HG03565 (cell line): ENCODE data around the gene TCF12.

Experiments
- ATAC-seq: cut with Tn5 transposase; IDR thresholded peaks from one replicate; pipeline ENCODE4 v1.9.1; 2021; ENCODE audit warnings: mild to moderate bottlenecking, moderate library complexity; ENCODE audit not compliant: unreplicated experiment

The TCF12 gene

DNA sequence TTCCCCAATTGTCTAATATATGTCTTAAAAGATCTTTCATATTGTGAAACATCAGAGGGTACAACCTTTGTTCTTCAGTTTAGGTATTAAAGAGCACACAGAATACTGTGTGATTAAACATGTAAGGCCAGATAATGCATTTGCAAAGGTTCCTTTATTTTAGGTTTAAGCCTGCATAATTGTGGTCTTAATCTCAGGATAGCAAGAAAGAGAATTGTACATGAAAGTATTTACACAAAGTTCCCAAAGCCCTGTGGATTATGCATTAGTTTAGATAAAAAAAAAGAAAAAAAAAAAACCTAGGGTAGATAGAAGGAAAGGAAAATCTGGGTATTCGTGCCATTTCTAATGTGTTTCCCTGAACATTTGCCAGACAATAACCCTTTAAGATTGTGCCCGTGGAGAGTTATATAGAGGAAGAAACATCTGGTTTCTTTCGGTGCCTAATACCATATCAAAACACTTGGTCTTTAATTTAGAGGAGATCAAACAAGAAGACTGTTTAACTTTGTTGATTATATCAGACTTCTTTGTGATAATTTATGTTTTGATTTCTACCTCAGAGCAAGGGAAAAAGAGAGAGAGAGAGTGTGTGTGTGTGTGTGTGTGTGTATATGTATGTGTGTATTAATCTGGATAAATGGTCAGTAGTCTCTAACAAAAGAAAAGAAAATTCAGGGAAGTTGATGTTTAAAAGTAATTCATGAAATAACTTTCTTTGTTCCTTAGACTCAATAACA lies 318.3 kb downstream of the TCF12 start:
- ATAC-seq = no peak

DNA sequence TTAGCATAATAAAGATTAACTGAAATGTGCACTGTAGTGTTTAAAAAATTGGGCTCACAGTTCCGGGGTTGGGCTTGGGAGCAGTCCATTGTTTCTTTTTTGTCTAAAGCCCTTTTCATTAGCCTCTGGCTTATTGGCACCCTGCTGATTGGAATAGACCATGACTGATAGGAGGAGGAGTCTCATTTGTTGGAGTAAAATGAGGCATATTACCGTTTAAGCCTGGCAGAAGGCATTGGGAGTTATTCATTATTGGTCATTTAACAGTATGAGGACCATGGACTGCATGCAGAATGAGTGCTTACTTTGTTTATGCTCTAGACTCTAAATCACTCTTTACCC lies 318.8 kb downstream of the TCF12 start:
- ATAC-seq = no peak

DNA sequence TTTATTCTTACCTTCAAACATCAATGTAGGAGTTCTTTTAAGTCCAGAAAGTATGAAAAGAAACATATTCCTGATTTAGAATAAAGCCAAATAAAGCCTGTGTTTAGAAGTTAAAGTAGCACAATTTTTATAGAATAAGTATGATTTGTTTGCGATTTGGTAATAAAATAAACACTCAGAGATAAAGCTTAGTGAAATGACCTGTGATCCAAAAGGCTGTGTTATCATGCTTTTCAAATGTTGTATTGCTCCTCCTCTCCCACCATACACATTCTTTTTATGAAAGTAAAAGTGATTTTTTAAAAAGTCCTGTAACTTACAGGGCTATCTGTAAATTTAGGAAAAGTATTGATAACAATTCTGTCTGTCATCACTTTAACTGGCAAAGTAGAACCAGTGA lies 319.2 kb downstream of the TCF12 start:
- ATAC-seq = no peak

DNA sequence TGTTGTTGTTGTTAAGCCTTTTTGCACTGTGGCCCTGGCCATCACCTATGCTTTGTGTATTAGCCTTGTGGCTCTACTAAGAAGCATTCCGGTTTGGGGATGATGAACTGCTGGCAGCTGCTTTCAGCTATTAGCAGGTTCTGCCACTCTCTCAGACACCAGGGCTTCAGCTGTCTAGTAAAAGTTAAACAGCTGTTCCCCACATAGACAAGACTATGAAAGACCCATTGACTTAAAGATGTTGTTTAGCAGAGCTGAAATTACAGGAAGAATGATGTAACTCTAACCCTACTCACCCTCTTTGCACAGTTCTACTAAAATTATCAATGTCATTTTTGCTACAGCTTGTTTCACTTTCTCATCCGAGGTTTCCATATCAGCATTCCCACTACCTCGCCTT lies 326.7 kb downstream of the TCF12 start:
- no peak for ATAC-seq

DNA sequence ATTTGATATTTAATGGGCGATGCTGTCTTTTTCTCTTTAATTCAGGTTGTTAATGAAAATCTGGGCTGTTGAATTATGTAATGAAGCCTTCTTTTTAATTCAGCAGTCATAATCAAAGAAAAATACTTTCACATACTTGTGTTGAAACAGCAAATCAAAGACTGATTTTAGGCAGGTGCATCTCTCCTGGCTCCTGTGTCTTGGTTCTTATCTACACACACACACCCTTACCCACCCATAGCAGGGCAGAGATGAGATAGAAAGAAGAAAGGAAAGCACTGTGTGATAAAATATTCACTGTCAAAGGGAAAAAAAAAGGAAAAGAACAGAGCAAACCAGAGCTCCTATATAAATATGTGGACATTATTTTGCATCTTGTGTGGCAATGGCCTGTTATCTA lies 327.3 kb downstream of the TCF12 start:
- no peak for ATAC-seq

DNA sequence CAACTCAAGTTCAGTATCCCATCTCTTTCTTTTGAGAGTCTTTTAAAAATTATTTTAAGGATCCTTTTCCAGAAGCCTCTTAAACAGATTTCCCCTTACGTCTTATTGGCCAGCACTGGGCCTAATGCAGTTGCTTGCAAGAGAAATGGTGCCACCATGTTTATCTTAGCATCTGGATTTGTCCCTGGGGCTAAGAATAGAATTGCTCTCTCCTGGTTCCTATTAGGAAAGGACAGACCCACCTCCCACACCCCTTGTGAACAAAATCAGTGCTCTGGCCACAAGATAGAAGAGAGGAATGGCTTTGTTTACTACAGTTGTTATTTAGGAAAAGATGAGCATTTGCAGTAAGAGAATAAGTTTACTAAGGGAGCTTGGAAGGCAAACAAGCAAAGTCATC lies 329.6 kb downstream of the TCF12 start:
- ATAC-seq = no peak

DNA sequence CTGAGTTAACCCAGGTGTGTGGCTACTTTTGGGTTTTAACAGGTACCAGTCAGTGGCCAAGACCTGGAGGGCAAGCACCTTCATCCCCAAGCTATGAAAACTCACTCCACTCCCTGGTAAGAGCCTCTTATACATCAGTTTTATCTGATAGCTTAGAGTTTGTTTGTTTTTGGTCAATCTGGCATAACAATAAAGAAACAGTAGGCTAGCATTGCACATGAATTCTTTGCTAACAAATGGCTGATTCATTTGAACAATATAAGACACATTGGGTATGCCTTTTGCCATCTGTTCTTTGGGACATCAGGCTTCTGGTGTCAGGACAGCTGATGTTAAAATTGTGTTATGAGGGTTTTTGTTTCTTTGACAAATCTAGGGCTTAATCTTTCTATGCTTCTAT lies 332.9 kb downstream of the TCF12 start:
- no peak for ATAC-seq

DNA sequence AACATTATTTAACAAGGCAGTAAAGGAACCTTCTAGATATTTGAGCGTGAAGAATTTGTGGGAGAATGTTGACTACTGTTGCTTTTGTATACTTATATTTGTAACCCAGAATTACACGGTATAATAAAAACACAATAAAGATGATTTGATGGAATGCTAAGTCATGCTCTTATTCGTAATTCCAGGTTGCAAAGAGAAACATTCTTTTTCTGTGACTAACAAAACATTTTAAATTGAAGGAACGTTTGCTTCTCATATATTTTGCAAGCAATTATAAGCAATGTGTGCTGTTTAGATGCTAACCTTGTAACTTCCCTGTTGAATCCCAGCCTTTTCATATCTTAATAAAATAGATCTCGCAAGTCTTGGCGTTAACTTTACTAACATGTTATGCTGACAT lies 333.5 kb downstream of the TCF12 start:
- ATAC-seq = no peak

DNA sequence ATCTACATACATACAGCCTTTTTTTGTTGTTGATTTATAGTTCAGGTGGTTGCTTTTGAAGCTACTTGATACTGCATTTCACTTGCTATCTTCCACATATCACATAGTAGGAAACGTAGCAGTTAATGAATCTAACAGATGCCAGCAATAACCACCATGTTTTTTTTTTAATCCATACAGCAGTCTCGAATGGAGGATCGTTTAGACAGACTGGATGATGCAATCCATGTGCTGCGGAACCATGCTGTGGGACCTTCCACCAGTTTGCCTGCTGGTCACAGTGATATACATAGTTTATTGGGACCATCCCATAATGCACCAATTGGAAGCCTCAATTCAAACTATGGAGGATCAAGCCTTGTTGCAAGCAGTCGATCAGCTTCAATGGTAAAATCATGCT lies 334.6 kb downstream of the TCF12 start:
- ATAC-seq = no peak

DNA sequence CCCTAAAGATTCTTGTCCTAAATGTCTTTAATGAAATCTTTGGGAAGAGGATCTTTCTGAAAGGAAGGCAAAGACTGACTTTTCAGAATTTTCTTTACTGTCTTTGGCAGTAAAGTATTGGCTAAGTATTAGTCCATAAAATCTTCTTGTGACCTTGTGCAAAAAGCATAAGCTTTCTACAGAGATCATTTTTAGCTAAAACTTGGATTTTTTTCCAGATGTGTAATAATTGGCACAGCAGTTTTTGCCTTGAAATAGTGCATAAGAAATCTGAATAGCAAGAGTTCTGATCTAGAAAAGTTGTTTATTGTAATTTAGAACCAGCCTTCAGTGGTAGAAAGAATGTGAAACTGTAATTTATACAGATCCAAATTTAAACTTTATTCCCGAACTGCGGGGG lies 335.1 kb downstream of the TCF12 start:
- ATAC-seq = no peak

DNA sequence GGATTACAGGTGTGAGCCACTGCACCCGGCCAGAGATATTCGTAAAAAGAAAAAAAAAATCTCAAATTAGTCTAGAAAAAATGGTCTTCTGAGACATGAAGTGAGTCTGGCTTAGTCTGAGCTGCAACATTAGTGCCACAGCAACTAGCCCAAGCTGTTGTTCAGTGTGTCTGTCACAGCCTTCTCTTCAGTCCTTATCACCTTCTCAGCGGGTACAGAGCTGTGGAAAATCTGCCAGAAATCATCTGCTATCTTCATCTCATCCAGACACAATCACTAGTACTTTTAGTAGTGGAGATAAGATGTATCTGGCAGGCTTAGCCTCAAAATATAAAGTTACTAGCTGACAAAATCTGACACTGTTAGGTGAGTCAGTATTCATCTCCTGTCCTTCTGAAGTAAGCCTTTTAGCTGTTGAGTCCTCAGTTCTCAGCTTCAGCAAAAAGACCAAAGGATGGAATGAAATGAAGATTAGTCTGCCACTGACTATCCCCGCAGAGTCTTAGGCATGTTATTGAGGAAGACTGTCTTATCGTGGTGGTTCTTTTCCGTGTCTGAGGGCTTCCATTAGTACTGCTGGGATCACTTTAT lies 337.4 kb downstream of the TCF12 start:
- no peak for ATAC-seq

DNA sequence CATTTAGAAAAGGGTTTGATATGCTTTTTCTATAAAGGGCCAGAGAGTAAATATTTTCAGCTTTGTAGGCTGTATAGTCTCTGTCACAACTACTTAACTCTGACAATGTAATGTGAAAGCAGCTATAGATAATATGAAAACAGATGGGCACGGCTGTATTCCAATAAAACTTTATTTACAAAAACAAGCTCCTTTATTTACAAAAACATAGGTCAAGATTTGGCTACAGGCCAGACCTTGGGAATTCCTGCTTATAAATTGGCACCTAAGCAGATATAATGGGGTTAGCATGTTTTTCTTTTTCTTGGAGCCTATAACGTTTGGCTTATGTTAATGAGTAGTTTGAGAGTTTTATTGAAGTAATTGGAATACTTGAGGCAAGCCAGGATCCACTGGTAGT lies 338.5 kb downstream of the TCF12 start:
- no peak for ATAC-seq

DNA sequence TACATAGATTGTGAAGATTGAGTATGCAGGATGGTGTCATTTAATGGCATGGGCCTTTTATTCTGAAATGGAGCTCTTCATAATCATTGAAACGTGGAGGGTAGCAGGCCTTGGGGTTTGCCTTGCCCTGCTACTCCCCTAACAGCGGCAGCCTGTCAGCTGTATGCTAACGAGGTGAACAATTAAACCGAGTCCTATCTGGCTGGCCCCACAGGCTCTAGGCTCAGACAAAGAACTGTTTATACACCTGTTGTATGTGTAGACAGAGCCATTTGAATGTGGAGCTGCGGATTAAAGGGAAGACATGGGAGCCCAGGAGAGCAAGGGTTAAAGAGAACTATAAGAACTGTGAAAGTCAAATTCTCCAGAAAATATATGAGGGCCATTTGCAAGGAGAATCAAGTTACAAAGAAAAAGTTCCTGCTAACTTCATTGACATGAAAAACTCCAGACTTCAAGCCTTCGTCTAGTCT lies 341.2 kb downstream of the TCF12 start:
- ATAC-seq = no peak

DNA sequence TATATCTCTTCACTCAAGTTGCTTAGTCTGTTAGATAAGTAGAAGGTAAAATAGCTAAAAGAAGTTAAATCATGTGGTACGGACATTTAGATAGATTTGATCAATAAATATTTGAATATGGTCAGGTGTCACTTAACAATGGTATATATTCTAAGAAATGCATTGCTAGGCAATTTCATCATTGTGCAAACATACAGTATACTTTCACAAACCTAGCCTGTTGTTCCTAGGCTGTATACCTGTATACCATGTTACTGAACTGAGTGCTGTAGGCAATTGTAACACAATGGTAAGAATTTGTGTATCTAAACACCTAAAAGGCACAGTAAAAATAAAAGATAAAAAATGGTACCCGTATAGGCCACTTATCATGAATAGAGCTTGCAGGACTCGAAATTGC lies 345.1 kb downstream of the TCF12 start:
- ATAC-seq = no peak

DNA sequence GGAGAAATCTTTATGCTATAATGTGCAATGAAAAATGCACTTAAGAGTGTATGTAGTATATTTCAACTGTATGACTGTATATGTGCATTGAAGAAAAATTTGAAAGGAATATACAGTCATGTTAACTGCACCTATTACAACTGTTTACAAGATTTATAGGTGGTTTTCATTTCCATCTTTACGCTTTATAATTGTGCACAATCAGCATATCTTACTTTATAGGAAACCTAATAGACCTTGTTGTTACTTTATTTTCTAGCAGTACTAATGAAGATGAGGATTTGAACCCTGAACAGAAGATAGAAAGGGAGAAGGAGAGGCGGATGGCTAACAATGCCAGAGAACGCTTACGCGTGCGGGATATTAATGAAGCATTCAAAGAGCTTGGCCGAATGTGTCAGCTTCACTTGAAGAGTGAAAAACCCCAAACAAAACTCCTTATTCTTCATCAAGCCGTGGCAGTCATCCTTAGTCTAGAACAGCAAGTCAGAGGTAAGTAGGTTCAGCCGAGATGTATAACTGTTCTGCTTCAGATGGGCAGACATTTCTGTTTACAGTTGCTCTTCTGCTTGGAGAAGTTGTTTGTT lies 354.4 kb downstream of the TCF12 start:
- ATAC-seq = no peak

DNA sequence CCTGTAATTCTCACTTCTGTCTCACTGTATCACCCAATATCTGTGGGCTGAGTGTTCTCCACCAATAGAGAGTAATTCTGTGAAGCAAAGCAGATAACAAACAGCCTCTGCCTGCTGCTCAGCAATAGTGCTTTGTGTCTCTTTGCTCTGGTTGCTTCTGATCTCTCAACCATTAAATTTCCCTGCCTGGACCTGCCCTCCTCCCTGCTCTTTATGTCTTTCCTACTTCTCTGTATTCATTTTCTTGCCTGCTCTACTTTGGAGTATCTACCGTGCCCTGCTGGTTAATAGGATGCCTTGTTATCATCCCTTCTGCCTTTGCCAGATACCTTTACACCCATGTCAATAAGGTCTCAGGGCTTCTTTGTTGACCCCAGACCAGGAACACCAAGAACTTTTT lies 355.0 kb downstream of the TCF12 start:
- no peak for ATAC-seq

DNA sequence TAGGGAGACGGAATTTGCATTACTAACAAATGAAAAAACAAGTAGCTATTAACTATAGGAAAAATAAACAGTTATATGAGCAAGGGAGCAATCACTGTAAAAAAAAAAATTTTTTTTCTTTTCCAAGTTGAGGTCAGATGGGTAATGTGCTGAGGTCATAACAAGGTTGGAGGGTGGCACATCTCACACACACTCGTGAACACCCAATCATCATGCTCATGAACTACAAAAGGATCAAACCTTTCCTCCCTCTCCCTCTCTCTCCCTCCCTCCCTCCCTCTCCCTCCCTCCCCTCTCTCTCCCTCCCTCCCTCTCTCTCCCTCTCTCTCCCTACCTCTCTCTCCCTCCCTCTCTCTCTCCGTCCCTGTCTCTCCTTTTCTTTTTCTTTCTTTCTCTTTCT lies 360.0 kb downstream of the TCF12 start:
- no peak for ATAC-seq

DNA sequence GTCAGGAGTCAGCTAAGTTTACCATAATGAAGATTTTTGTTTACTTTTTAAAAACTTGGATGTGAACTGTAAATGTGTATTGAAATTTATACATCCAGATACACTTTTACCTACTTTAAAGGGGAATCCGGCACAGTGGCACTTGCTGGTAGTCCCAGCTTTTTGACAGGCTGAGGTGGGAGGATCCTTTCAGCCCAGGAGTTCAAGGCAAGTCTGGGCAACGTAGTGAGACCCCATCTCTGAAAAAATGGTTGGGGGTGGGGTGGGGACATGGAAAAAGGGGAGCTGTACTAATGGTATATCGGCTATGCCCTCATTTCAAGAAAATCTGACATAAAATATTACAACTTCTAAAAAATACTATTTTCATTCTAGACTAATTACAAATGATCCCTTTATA lies 362.0 kb downstream of the TCF12 start:
- ATAC-seq = no peak

DNA sequence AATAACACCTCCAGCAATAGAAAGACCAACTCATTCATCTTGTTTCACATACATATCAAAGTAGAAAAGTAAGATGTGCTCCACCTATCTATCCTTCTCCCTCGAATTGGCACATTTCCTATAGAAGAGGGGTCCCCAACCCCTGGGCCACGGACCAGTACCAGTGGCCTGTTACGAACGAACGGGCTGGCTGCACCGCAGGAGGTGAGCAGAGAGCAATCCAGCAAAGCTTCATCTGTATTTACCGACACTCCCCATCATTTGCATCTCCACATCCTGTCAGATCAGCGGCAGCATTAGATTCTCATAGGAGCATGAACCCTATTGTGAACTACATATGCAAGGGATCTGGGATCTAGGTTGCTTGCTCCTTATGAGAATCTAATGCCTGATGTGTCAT lies 362.9 kb downstream of the TCF12 start:
- ATAC-seq = peak; percentile 42

DNA sequence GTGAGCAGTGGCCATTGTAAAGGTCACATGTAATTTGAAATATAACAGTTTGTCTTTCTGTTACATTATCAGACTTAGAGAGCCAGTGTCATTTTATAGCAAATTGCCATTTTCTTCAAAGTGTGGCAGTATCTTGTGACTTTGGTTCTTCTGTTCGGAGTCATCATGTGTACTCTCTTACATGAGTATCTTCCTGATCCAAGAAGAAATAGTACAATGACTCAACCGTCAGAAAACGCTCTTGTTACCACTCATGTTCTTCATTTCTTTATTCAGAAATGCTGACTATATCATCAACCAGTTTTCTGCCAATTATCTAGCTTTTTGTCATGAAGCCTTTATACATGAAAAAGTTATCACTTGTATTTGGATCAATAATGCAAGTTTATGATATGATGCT lies 364.2 kb downstream of the TCF12 start:
- no peak for ATAC-seq

DNA sequence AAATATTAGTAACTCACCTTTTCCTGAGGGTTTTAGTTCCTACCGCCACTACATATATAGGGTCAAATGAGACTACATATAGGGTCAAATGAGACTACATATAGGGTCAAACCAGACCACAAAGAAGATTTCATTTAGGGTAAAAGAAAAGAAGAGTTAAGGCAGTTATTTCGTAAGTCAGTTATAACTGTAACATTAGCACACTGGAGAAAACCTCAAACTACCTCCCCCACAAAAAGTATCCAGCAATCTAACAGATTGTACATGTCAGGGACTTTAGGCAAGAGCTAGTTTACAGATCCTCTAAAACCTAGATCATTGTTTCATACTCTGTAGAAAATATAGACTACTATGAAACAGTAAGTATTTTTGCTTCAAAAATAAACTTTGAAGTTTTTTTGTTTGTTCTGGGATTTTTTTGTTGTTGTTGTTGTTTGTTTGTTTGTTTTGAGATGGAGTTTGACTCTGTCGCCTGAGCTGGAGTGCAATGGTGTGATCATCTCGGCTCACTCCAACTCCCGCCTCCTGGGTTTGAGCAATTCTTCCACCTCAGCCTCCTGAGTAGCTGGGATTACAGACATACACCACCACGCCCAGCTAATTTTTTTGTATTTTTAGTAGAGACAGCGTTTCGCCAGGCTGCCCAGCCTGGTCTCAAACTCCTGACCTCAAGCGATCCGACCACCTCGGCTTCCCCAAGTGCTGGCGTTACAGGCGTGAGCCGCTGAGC lies 365.5 kb downstream of the TCF12 start:
- no peak for ATAC-seq

DNA sequence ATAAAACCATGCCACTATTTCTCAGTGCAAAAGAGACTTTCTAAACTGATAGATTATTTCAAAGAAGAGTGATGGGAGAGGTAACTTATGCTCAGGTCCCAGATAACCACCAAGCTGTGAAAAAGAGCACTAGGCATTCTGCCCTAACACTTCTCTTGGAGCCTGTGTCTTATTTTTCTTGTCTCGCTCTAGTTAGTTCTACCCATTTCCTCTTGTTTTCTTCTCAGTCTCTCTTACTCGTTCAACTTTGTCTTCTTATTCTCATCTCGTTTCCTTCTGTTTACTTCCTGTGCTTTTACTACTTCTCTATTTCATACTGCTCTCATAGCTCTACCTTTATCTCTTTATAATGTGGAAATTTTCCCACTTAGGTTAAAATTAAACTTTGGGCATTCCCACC lies 366.1 kb downstream of the TCF12 start:
- no peak for ATAC-seq
